ENCODE data around the gene CAMSAP1. TPM values are rescaled to one million over a fixed set of nuclear protein-coding genes. Genes with fewer than 3 reads are reported as not detected.

CAMSAP1 gene
- total RNA-seq, 2 donors from 2014 or later = 19.4 to 21.4 TPM

GRCh38 chr9:135778421-135778820 is 128.9 kb downstream of the CAMSAP1 start:
- Histone ChIP-seq H3K27ac (no peak overlapping the region), H3K36me3 (no peaks in the 10 kb centered on the region), H3K27me3 (no peaks in the 10 kb centered on the region), H3K4me3 (no peak overlapping the region), H3K9me3 (no peaks in the 10 kb centered on the region), H3K4me1 (no peaks in the 10 kb centered on the region)
- no peak for TF ChIP-seq CTCF (IDR thresholded peaks at IDR 0.05)
- DNase-seq (ENCODE audit: low spot score) = no peak

DNA sequence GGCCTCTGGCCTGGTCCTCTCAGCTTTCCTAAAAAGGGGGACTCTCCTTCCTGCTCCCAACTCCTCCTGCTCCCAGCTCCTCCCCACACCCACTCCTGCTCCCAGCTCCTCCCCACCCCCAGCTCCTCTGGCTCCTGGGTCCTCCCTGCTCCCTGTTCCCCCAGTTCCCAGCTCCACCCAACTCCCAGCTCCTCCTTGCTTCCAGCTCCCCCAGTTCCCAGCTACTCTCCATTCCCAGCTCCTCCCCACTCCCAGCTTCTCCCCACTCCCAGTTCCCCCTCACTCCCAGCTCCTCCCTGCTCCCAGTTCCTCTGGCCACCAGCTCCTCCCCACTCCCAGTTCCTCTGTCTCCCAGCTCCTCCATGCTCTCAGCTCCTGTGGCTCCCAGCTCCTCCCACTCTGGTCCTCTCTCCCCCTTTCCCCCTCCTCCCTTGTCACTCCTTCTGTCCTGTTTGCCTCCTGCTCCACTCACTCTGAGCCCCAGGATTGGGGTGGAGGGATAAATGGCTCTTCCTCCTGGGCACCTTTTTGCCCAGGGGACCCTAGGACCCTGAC is 129.6 kb downstream of the CAMSAP1 start:
- Histone ChIP-seq H3K27me3 (no peaks in the 10 kb centered on the region), H3K27ac (no peak overlapping the region), H3K4me1 (no peaks in the 10 kb centered on the region), H3K9me3 (no peaks in the 10 kb centered on the region), H3K36me3 (no peaks in the 10 kb centered on the region), H3K4me3 (no peak overlapping the region)
- no peak for DNase-seq (ENCODE audit: low spot score)
- TF ChIP-seq CTCF (IDR thresholded peaks at IDR 0.05) = no peak

- no peak overlapping the region for H3K4me3 ChIP-seq
- no peaks in the 10 kb centered on the region for H3K36me3 ChIP-seq
- H3K27ac ChIP-seq = no peak overlapping the region
- H3K9me3 ChIP-seq = no peaks in the 10 kb centered on the region
- no peaks in the 10 kb centered on the region for H3K4me1 ChIP-seq
- no peak for DNase-seq (ENCODE audit: low spot score)
- no peak for TF ChIP-seq CTCF (IDR thresholded peaks at IDR 0.05)
- H3K27me3 ChIP-seq = no peaks in the 10 kb centered on the region
These were observed 130.3 kb downstream of the CAMSAP1 start for GRCh38 chr9:135776893-135777622.

- no peak for TF ChIP-seq CTCF (IDR thresholded peaks at IDR 0.05)
- H3K9me3 ChIP-seq = no peaks in the 10 kb centered on the region
- no peak for DNase-seq (ENCODE audit: low spot score)
- H3K4me3 ChIP-seq = no peak overlapping the region
- H3K27ac ChIP-seq = no peak overlapping the region
- no peaks in the 10 kb centered on the region for H3K36me3 ChIP-seq
- no peaks in the 10 kb centered on the region for H3K4me1 ChIP-seq
- H3K27me3 ChIP-seq = no peaks in the 10 kb centered on the region
These were observed 131.4 kb downstream of the CAMSAP1 start for GRCh38 chr9:135775911-135776310.

DNA sequence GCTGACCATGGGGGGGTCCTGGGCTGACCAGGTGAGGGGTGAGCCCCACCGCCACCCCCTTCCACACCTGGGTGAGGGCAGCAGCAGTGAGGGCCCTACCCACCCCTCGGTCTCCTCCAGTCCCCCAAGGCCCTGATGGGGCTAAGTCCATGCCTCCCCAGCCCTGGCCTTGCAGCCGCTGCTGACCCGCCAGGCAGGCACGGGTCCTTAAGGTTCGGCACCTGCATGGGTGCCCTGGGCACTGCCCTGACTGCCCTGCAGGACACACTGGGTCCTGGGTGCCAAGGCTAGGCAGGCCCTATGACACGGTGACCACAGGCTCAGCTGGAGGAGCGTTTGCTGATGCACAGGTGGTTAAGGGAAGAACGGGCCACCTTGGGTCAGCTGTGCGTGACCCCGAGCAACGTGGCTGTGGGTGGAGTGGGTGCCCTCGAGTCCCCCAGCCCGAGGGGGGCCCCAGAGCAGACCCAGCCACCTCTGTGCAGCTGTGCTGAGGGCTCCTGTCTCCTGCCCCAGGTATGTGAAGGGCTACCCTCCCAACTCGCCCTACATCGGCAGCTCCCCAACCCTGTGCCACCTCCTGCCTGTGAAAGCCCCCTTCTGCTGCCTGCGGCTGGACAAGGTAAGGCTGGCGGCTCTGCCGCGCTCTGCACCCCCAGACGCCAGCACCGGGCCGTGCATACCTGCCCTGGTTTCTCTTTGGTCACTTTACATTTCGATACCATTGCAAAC is 132.4 kb downstream of the CAMSAP1 start:
- H3K27me3 ChIP-seq = no peaks in the 10 kb centered on the region

More for the DNA sequence above, 132.4 kb downstream of the CAMSAP1 start:
- no peaks in the 10 kb centered on the region for H3K9me3 ChIP-seq
- H3K4me3 ChIP-seq = no peak overlapping the region
- H3K36me3 ChIP-seq = no peaks in the 10 kb centered on the region
- no peaks in the 10 kb centered on the region for H3K4me1 ChIP-seq
- H3K27ac ChIP-seq = no peak overlapping the region
- no peak for TF ChIP-seq CTCF (IDR thresholded peaks at IDR 0.05)
- no peak for DNase-seq (ENCODE audit: low spot score)

All from right atrium auricular region (tissue), 2 donors.